ENCODE measurements around the gene GBX2. TPM values are rescaled to one million over a fixed set of nuclear protein-coding genes. Genes with fewer than 3 reads are reported as not detected.

GBX2 gene
- total and polyA plus RNA-seq, 2 of the 8 experiments (the other 6 are each of a cell fraction or from before 2014, with no cell fraction given): 0.38 to 0.89 TPM

GRCh38 chr2:236169151-236169721 is 1.1 kb upstream of the GBX2 start:
- CTCF ChIA-PET (ENCODE audit: partially characterized antibody): interaction anchor here (0.6 to 2.2 kb wide), 12 partner anchors 9 to 295 kb away, joined by 3 to 15 read pairs (median 4); no protein-coding TSS in a partner anchor
- Histone ChIP-seq H3K79me1 (ENCODE audit: low read depth, low read length) (no peaks in the 10 kb centered on the region), H2BK20ac (ENCODE audit: low read length) (peak overlapping the region; percentile 55; the same call in 1 of the 2 replicates), H3K23me2 (ENCODE audit: low read depth, low read length) (peaks cover 19% of the 10 kb centered on the region; the same call in 1 of the 2 replicates), H3K27me3 (replicated peaks in 1 of 4; ENCODE audit: control insufficient read depth in 3 of 4, extremely low read depth in 1 of 4, insufficient read depth in 3 of 4, low read length in 3 of 4) (peaks cover 93 to 100% (median 97%) of the 10 kb centered on the region in 4 experiments), H3K18ac (ENCODE audit: extremely low read depth, low read length) (peak overlapping the region; percentile 24; the same call in 1 of the 2 replicates), H3K23ac (ENCODE audit: insufficient read length) (no peak overlapping the region), H2BK15ac (ENCODE audit: low read length) (no peak overlapping the region), H3K4me2 (ENCODE audit: insufficient read depth in 1 of 2, low read depth in 2 of 2, low read length in 2 of 2) (peak overlapping the region; percentile 59 to 83), H3K9me3 (ENCODE audit: insufficient read depth in 2 of 2, low read depth in 1 of 2, low read length in 1 of 2) (no peaks in the 10 kb centered on the region), H4K8ac (ENCODE audit: extremely low read depth, insufficient read depth, low read length) (no peak overlapping the region), H3K79me2 (ENCODE audit: control insufficient read depth in 1 of 2, insufficient read depth in 2 of 2, low read length in 2 of 2) (no peaks in the 10 kb centered on the region), H4K5ac (ENCODE audit: insufficient read length, low read depth, low read length) (no peak overlapping the region), H3K4me1 (replicated peaks in 1 of 4; ENCODE audit: control insufficient read depth in 3 of 4, insufficient read depth in 4 of 4, low read length in 3 of 4) (peaks cover 15 to 66% (median 40%) of the 10 kb centered on the region in 4 experiments), H3K9ac (replicated peaks in 1 of 4; ENCODE audit: extremely low read depth in 1 of 4, low read depth in 3 of 4, low read length in 3 of 4) (no peak overlapping the region), H2AK5ac (ENCODE audit: low read depth, low read length) (no peak overlapping the region), H2BK12ac (ENCODE audit: low read depth, low read length) (peak overlapping the region; percentile 77; the same call in 1 of the 2 replicates), H2BK120ac (replicated peaks; ENCODE audit: low read depth, low read length) (no peak overlapping the region), H3K4ac (replicated peaks; ENCODE audit: insufficient read length, low read depth, low read length) (no peak overlapping the region), H3K36me3 (ENCODE audit: control insufficient read depth in 2 of 4, insufficient read depth in 4 of 4, low read length in 3 of 4) (peaks cover 0 to 7% (median 0%) of the 10 kb centered on the region in 4 experiments; a peak in 2 of 8 replicates), H3K4me3 (ENCODE audit: extremely low read depth in 1 of 4, insufficient read depth in 2 of 4, low read depth in 3 of 4, low read length in 4 of 4) (peak overlapping the region in 1 of 4 experiments; percentile 59; a peak in 5 of 8 replicates), H3K14ac (ENCODE audit: insufficient read length) (no peak overlapping the region), H2AFZ (ENCODE audit: low read length) (no peak overlapping the region), H4K91ac (replicated peaks; ENCODE audit: insufficient read length, low read length) (no peak overlapping the region), H4K20me1 (replicated peaks in 1 of 2; ENCODE audit: control insufficient read depth in 1 of 2, insufficient read depth in 2 of 2, low read length in 2 of 2) (peaks cover 29 to 34% of the 10 kb centered on the region in 2 experiments), H2BK5ac (ENCODE audit: low read depth, low read length) (no peak overlapping the region), H3K27ac (ENCODE audit: low read depth, low read length) (no peak overlapping the region), H3K56ac (replicated peaks; ENCODE audit: insufficient read length, low read depth, low read length) (no peak overlapping the region)
- DNase-seq (ENCODE audit: low read depth in 1 of 2, low spot score in 2 of 2): peak in 1 of 2 experiments; percentile 64
- WGBS, 2 experiments (ENCODE audit: extremely low coverage in 1 of 2, insufficient coverage in 1 of 2, insufficient read length in 1 of 2, insufficient replicate concordance in 2 of 2, low coverage in 1 of 2, low lambda C conversion rate in 2 of 2, missing lambda C conversion rate in 1 of 2): 3% methylated on average over 36 of the region's 36 CpGs; no CpG with 5 or more reads in 1 of the 2 experiments
- POLR2A ChIA-PET (ENCODE audit: partially characterized antibody): interaction anchor here (2.1 to 4.9 kb wide), 3 partner anchors 8 to 28 kb away, joined by 5 to 54 read pairs (median 7); no protein-coding TSS in a partner anchor
- TF ChIP-seq HDAC6 (IDR thresholded peaks at IDR 0.05; ENCODE audit: low read depth, low read length): no peak
- peak; percentile 95 for TF ChIP-seq EZH2 (IDR thresholded peaks at IDR 0.05; ENCODE audit: low read depth, low read length, severe bottlenecking)
- TF ChIP-seq ATF3 (IDR thresholded peaks at IDR 0.05; ENCODE audit: insufficient read depth, low read depth, low read length): no peak
- TF ChIP-seq CREB1 (IDR thresholded peaks at IDR 0.05): no peak
- 0 out of 2 replicates have a peak, but pooled peaks have one; percentile 44 for TF ChIP-seq E2F6 (IDR thresholded peaks at IDR 0.05)
- TF ChIP-seq SUZ12 (IDR thresholded peaks at IDR 0.05; ENCODE audit: low read length): peak; percentile 93; the same call in 1 of the 2 replicates
- peak; percentile 57 for TF ChIP-seq MAX (IDR thresholded peaks at IDR 0.05)
- no peak for FAIRE-seq

Data from H1 (cell line).